Lung (tissue), 12 donors: ENCODE data around the gene FNIP1. TPM values are rescaled to one million over a fixed set of nuclear protein-coding genes. Genes with fewer than 3 reads are reported as not detected.

Experiments used
- ATAC-seq: fragments of 200-7000 bp; cut with Tn5 transposase; one replicate; pipeline ENCODE4 v1.9.1; 2020; ENCODE audit warnings: moderate number of reproducible peaks; ENCODE audit not compliant: insufficient read depth, low FRiP score
- DNase-seq, 3 donors: peaks; one replicate each; pipeline ENCODE4 v3.0.0-alpha.2; 2013 to 2017
- H3K27ac ChIP-seq, 2 donors: one replicate each; pipeline ENCODE4 v1.5.1; 2013; ENCODE audit warnings: mild to moderate bottlenecking in 2 of 2, moderate library complexity in 2 of 2, control low read depth in 1 of 2, inconsistent platforms in 1 of 2, low read depth in 1 of 2, low read length in 1 of 2
- H3K27me3 ChIP-seq, 3 donors: one replicate each; pipeline ENCODE4 v1.5.1; 2013; ENCODE audit warnings: low read length in 2 of 3; ENCODE audit not compliant: control insufficient read depth in 3 of 3, insufficient read depth in 3 of 3
- H3K36me3 ChIP-seq, 4 donors: one replicate each; pipeline ENCODE4 v1.5.1; 2013; ENCODE audit warnings: low read length in 4 of 4, mild to moderate bottlenecking in 1 of 4, moderate library complexity in 1 of 4; ENCODE audit not compliant: control insufficient read depth in 4 of 4, insufficient read depth in 4 of 4
- H3K4me1 ChIP-seq, 5 donors: one replicate each; pipeline ENCODE4 v1.5.1; 2013; ENCODE audit warnings: low read length in 5 of 5, mild to moderate bottlenecking in 2 of 5, moderate library complexity in 1 of 5; ENCODE audit not compliant: control insufficient read depth in 5 of 5, insufficient read depth in 5 of 5
- H3K4me3 ChIP-seq: one replicate; pipeline ENCODE4 v1.5.1; 2013; ENCODE audit warnings: mild to moderate bottlenecking, control low read depth, moderate library complexity
- H3K9ac ChIP-seq, 2 donors: one replicate each; pipeline ENCODE4 v1.5.1; 2013; ENCODE audit warnings: low read length in 2 of 2, control low read depth in 1 of 2; ENCODE audit not compliant: insufficient read depth in 1 of 2
- H3K9me3 ChIP-seq, 4 donors: one replicate each; pipeline ENCODE4 v1.5.1; 2013; ENCODE audit warnings: low read length in 3 of 4, mild to moderate bottlenecking in 1 of 4, moderate library complexity in 1 of 4; ENCODE audit not compliant: control insufficient read depth in 4 of 4, insufficient read depth in 3 of 4
- CTCF ChIP-seq: IDR thresholded peaks from 2 replicates; pipeline ENCODE4 v1.5.1; 2012; ENCODE audit warnings: mild to moderate bottlenecking; ENCODE audit errors: control extremely low read depth, extremely low read depth
- WGBS, 2 donors: extraction: QIAGEN DNeasy Blood & Tissue Kit; methylation state at CpG; one replicate each; pipeline ENCODE4 v1.1.7; 2013; 5-methylcytosine and 5-hydroxymethylcytosine counted together
- polyA plus RNA-seq, 2 donors: library from polyadenylated mRNA; stranded (reverse); fragments of 200-250 nt; gene quantifications; one replicate each; pipeline ENCODE4 v1.2.1, GENCODE V29; 2013
- total RNA-seq, 2 donors: library from RNA; depleted of rRNA in 1 of 2; stranded (reverse); fragments of >200 nt in 1 of 2; gene quantifications; one replicate each; pipeline ENCODE4 v1.2.1, GENCODE V29; 2014 to 2021
- donor health status: control.
- donor health status: control.
- donor health status: Bipolar disorder and iron deficiency.
- donor health status: healthy.
- donor health status: DM: yes; HTN: yes; CAD: no.

The FNIP1 gene
- total and polyA plus RNA-seq, 4 donors = 5.0 to 98.3 (median 22.6) TPM

- no peak for TF ChIP-seq CTCF
- no peak overlapping the region for H3K27ac ChIP-seq
- H3K9me3 ChIP-seq = peaks cover 0 to 4% (median 0%) of the 10 kb centered on the region in 4 donors
- H3K36me3 ChIP-seq = no peaks in the 10 kb centered on the region
- WGBS, 2 donors = 75 to 77% methylated on average over 2 of the region's 2 CpGs
- H3K4me3 ChIP-seq = no peak overlapping the region
- ATAC-seq (no peak), DNase-seq (no peak)
- H3K9ac ChIP-seq = no peak overlapping the region
- no peaks in the 10 kb centered on the region for H3K27me3 ChIP-seq
- H3K4me1 ChIP-seq = no peaks in the 10 kb centered on the region
These were observed 28.7 kb upstream of the FNIP1 start for GRCh38 chr5:131825404-131826013.

- 98 to 100% methylated on average over 1 of the region's 1 CpG for WGBS, 2 donors
- Histone ChIP-seq H3K27me3 (no peaks in the 10 kb centered on the region), H3K4me1 (no peaks in the 10 kb centered on the region), H3K4me3 (no peak overlapping the region), H3K27ac (no peak overlapping the region), H3K9me3 (peaks cover 0 to 4% (median 0%) of the 10 kb centered on the region in 4 donors), H3K36me3 (no peaks in the 10 kb centered on the region), H3K9ac (no peak overlapping the region)
- ATAC-seq (no peak), DNase-seq (no peak)
- TF ChIP-seq CTCF = no peak
These were observed 27.8 kb upstream of the FNIP1 start for GRCh38 chr5:131824631-131825030.

GRCh38 chr5:131821221-131821620 is 24.4 kb upstream of the FNIP1 start:
- H3K9ac ChIP-seq = no peak overlapping the region
- no peak for ATAC-seq
- H3K27ac ChIP-seq = no peak overlapping the region
- TF ChIP-seq CTCF = no peak
- WGBS, 2 donors = 86 to 89% methylated on average over 1 of the region's 1 CpG
- H3K4me3 ChIP-seq = no peak overlapping the region
- H3K36me3 ChIP-seq = no peaks in the 10 kb centered on the region
- DNase-seq = no peak
- H3K4me1 ChIP-seq = no peaks in the 10 kb centered on the region
- H3K9me3 ChIP-seq = peaks cover 0 to 4% (median 0%) of the 10 kb centered on the region in 4 donors
- H3K27me3 ChIP-seq = no peaks in the 10 kb centered on the region
